A549 treated with GW870086 at 1 μM for 4 hours (cell line): Measurements from ENCODE around the gene NCF2. TPM values are rescaled to one million over a fixed set of nuclear protein-coding genes. Genes with fewer than 3 reads are reported as not detected.

Source experiments
- total RNA-seq: library from RNA; stranded (reverse); fragments of 200-300 nt; extraction: Qiagen RNA extraction; gene quantifications from 5 replicates; pipeline ENCODE4 v1.2.3, GENCODE V29; 2022; ENCODE audit warnings: low read depth

NCF2 gene
- 1.1 to 2.7 TPM (median 1.6 TPM) in 5 replicates for total RNA-seq

GRCh38 chr1:183590244-183591191 lies at the start of gene NCF2:
Gene NCF2, minus strand, starts transcription at chr1:183590459. Its CDS starts 130 bp downstream, at chr1:183590329.

GRCh38 chr1:183635606-183636333 lies 45.5 kb upstream of the NCF2 start, which contains the start of gene ARPC5:
Gene ARPC5, minus strand, starts transcription at chr1:183635783. Its CDS starts 124 bp downstream, at chr1:183635659.

Other genes starting within 250 kb of the NCF2 start
- 0.42 to 0.66 TPM (median 0.45 TPM) in 5 replicates for gene NMNAT2, start 172.1 kb downstream of the NCF2 start, total RNA-seq
- 29.3 to 37.9 TPM (median 37.0 TPM) in 5 replicates for gene SMG7, start 118.0 kb downstream of the NCF2 start, total RNA-seq
- gene ARPC5, start 45.3 kb upstream of the NCF2 start, total RNA-seq, result 145 to 178 TPM (median 174 TPM) in 5 replicates
- gene APOBEC4, start 62.9 kb upstream of the NCF2 start, total RNA-seq, result not detected in 5 replicates
- gene RGL1, start 214.7 kb upstream of the NCF2 start, total RNA-seq, result 0.68 to 0.81 TPM (median 0.77 TPM) in 5 replicates